GM18526 (cell line): Measurements from ENCODE around the gene TACC3.

Source experiments
- POLR2A ChIP-seq: IDR thresholded peaks from 3 replicates; pipeline ENCODE4 v1.6.1; 2011; ENCODE audit not compliant: insufficient read length; ENCODE audit errors: extremely low read depth

TACC3 gene

DNA sequence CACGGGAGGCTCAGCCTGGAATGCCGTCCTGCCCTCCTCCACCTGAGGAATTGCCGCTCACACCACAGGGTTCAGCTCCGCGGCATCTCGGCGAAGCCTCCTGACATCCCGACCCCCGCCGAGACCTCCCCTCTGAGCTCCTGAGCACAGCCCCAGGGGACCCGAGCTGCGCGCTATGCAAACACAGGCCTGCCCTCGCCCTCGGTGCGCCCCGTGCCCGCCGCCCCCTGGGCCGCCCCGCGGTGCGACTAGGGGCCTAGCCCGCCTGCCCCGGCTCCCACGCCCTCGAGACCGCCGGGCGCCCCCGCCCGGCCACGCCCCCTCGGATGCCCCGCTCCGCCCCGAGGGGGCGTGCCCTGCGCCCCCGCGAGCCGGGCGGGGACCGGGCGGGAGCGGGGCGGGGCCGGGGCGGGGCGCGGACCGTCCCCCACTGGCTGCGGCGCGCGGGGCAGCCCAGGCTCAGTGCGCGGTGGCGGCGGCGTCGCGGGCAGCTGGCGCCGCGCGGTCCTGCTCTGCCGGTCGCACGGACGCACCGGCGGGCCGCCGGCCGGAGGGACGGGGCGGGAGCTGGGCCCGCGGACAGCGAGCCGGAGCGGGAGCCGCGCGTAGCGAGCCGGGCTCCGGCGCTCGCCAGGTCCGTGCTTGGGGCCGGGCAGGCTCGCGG is 71.6 kb downstream of the TACC3 start, which contains the start of gene FGFR3:
TSS of gene FGFR3 (plus strand) at position 462 of the 664 bp plus-strand sequence. CDS start 642 bp downstream, outside the sequence.
- no peak for TF ChIP-seq POLR2A

DNA sequence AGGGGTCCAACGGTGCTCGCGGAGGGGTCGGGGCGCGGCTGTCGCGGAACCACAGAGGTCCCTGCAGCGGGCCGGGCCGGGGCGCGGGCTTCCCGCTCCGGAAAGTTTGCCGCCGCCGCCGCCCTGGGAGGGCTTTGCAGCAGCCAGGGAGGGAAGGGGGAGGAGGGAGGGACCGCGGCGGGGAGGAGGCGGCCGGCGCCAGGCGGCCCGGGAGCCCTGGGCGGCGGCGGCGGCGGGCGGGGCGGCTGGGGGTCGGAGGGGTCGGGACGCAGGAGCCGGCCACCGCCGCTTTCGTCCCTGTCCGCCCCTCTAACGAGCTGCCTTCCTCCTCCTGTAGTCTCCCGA is 72.1 kb downstream of the TACC3 start:
- no peak for TF ChIP-seq POLR2A

DNA sequence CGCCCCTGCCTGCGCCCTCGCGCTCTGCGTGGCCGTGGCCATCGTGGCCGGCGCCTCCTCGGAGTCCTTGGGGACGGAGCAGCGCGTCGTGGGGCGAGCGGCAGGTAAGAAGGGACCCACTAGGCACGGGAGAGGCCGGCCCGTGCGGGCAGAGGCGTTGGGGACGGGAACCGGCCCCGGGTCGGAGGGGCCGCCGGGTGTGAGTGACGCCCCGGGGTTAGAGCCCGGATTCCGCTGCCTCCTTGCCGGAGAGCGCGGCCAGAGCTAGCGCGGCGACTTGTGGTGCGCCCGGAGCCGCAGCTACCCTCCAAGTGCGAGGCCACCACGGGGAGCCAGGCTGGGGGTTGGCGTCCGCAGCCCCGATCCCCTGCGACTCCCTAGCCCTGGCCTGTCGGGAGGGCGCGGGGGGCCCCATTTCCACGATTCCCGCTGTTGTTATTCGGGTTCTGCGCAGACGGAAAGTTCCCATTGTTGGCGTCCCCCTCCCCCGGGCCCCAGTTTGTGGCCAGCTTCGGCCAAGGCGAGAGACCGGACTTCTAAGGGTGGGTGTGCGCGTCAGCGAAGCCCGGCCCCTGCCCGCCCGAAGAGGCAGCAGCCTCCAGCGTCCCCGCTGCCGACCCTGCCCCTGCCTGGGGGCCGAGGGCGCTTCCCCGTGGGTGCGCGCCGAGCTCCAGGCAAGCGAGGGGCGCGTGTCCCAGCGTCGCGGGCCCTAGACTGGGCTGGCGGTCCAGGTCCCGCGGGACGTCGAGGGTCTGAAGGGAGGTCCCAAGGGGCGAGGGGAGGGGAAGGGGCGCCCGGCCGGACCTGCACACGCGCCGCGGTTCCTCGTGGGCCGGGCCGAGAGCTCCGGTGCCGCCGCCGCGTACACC is 72.9 kb downstream of the TACC3 start:
- no peak for TF ChIP-seq POLR2A
